Measurements from ENCODE around the gene CHAT. TPM values are rescaled to one million over a fixed set of nuclear protein-coding genes. Genes with fewer than 3 reads are reported as not detected.

Gene CHAT
- polyA plus RNA-seq, 2 of the 4 experiments (the other 2 are of a cell fraction), result not detected

DNA sequence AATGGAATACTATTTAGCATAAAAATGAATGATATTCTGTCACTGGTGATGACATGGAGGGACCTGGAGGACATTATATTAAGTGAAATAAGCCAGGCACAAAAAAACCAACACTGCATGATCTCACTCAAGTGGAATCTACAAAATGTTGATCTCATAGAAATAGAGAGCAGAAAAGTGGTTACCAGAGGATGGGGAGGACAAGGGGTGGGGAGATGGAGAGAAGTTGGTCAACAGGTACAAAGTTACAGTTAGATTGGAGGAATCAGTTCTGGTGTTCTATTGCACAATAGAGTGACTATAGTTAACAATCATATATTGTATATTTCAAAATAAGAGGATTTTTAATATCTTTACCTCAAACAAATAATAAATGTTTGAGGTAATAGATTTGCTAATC, 28.4 kb upstream of the CHAT start (continued):
- TF ChIP-seq, protein P1, sequence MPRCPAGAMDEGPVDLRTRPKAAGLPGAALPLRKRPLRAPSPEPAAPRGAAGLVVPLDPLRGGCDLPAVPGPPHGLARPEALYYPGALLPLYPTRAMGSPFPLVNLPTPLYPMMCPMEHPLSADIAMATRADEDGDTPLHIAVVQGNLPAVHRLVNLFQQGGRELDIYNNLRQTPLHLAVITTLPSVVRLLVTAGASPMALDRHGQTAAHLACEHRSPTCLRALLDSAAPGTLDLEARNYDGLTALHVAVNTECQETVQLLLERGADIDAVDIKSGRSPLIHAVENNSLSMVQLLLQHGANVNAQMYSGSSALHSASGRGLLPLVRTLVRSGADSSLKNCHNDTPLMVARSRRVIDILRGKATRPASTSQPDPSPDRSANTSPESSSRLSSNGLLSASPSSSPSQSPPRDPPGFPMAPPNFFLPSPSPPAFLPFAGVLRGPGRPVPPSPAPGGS (IDR thresholded peaks at IDR 0.05), result no peak
- TF ChIP-seq, protein P2, sequence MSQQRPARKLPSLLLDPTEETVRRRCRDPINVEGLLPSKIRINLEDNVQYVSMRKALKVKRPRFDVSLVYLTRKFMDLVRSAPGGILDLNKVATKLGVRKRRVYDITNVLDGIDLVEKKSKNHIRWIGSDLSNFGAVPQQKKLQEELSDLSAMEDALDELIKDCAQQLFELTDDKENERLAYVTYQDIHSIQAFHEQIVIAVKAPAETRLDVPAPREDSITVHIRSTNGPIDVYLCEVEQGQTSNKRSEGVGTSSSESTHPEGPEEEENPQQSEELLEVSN (IDR thresholded peaks at IDR 0.05; ENCODE audit: borderline replicate concordance, low read depth), result no peak
- no peak for TF ChIP-seq CEBPB (IDR thresholded peaks at IDR 0.05)
- no peak for TF ChIP-seq RNF2 (IDR thresholded peaks at IDR 0.05; ENCODE audit: borderline replicate concordance, low read depth)
- TF ChIP-seq SREBF2 (IDR thresholded peaks at IDR 0.05), result no peak
- TF ChIP-seq JUNB (IDR thresholded peaks at IDR 0.05), result no peak
- no peak for TF ChIP-seq POLR2A (IDR thresholded peaks at IDR 0.05; ENCODE audit: low read length)
- TF ChIP-seq NFE2L2 (conservative IDR thresholded peaks at IDR 0.05; ENCODE audit: low read length), result no peak
- no peak for TF ChIP-seq JUN (IDR thresholded peaks at IDR 0.05)

DNA sequence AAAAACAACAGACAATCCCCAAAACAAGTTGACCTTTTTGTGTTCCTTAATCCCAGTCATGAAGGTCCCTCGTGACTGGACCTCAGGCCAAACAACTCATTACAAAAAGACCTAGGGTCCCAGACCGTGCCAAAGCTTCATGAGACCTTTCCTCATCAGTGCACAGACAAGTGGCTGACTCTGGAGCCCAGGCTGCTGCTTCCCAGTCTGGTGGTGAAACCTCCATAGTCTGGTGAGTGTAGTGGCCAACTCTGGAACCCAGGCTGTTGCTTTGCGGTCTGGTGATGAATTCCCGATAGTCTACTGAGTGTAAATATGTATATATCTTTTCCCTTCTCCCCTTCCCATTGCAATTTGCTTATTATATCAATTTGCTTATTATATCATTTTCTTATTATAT, 25.9 kb upstream of the CHAT start:
- no peak overlapping the region for H3K4me3 ChIP-seq
- 17% methylated on average over 4 of the region's 4 CpGs for WGBS (ENCODE audit: missing lambda C conversion rate)
- TF ChIP-seq EP300 (IDR thresholded peaks at IDR 0.05) (no peak), FOSB (CRISPR knock-in tag; IDR thresholded peaks at IDR 0.05) (no peak), PHF8 (IDR thresholded peaks at IDR 0.05; ENCODE audit: borderline replicate concordance, low read depth) (no peak), POLR2AphosphoS2 (conservative IDR thresholded peaks at IDR 0.05; ENCODE audit: low read length) (no peak), RCOR1 (IDR thresholded peaks at IDR 0.05; ENCODE audit: low read depth, low read length) (no peak), RNF2 (IDR thresholded peaks at IDR 0.05; ENCODE audit: borderline replicate concordance, low read depth) (no peak)
- ATAC-seq, result no peak
- no peak overlapping the region for H3K4me2 ChIP-seq
- H3K27ac ChIP-seq, result no peak overlapping the region
- no peak for FAIRE-seq
- POLR2A ChIA-PET, result no interaction called here
- H3K9me3 ChIP-seq, result no peaks in the 10 kb centered on the region
- CTCF ChIA-PET, result no interaction called here
- no peak for DNase-seq (ENCODE audit: low read depth in 1 of 2, low spot score in 1 of 2)
- H3K4me1 ChIP-seq, result no peaks in the 10 kb centered on the region

GRCh38 chr10:49592726-49593563, 20.9 kb upstream of the CHAT start:
- POLR2A ChIA-PET, result no interaction called here
- WGBS (ENCODE audit: missing lambda C conversion rate), result 24% methylated on average over 9 of the region's 9 CpGs
- DNase-seq (ENCODE audit: low read depth in 1 of 2, low spot score in 1 of 2) (peak; percentile 62 to 79), FAIRE-seq (peak; percentile 43), ATAC-seq (peak; percentile 81 to 93)
- no peak overlapping the region for H3K4me3 ChIP-seq
- 0 out of 3 replicates have a peak overlapping the region, but pooled peaks have one; percentile 2 for H3K4me2 ChIP-seq
- TF ChIP-seq, protein P3, sequence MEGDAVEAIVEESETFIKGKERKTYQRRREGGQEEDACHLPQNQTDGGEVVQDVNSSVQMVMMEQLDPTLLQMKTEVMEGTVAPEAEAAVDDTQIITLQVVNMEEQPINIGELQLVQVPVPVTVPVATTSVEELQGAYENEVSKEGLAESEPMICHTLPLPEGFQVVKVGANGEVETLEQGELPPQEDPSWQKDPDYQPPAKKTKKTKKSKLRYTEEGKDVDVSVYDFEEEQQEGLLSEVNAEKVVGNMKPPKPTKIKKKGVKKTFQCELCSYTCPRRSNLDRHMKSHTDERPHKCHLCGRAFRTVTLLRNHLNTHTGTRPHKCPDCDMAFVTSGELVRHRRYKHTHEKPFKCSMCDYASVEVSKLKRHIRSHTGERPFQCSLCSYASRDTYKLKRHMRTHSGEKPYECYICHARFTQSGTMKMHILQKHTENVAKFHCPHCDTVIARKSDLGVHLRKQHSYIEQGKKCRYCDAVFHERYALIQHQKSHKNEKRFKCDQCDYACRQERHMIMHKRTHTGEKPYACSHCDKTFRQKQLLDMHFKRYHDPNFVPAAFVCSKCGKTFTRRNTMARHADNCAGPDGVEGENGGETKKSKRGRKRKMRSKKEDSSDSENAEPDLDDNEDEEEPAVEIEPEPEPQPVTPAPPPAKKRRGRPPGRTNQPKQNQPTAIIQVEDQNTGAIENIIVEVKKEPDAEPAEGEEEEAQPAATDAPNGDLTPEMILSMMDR (IDR thresholded peaks at IDR 0.05), result peak; percentile 77
- TF ChIP-seq GATA3 (IDR thresholded peaks at IDR 0.05; ENCODE audit: borderline replicate concordance) (no peak), RFX5 (IDR thresholded peaks at IDR 0.05) (no peak), RAD21 (conservative IDR thresholded peaks at IDR 0.05 in 1 of 2, IDR thresholded peaks at IDR 0.05 in 1 of 2) (peak; percentile 45 to 57; a peak in 3 of 5 replicates), SMC3 (IDR thresholded peaks at IDR 0.05) (peak; percentile 66)
- H3K4me1 ChIP-seq, result no peaks in the 10 kb centered on the region
- H3K27ac ChIP-seq, result no peak overlapping the region
- no peaks in the 10 kb centered on the region for H3K9me3 ChIP-seq
- CTCF ChIA-PET, result interaction anchor here (0.6 to 4.6 kb wide), 33 partner anchors 9 to 1360 kb away, joined by 3 to 54 read pairs (median 3); partner anchors contain the start of gene ERCC6

All from A549 (cell line).